NT2/D1 (cell line): ENCODE measurements around the gene EIF3D.

Experiments used
- SUZ12 ChIP-seq: IDR thresholded peaks from 2 replicates; pipeline ENCODE4 v1.6.1; 2011; ENCODE audit not compliant: insufficient read length, insufficient read depth; ENCODE audit errors: extremely low read depth
- YY1 ChIP-seq: IDR thresholded peaks from 2 replicates; pipeline ENCODE4 v1.6.1; 2011; ENCODE audit not compliant: insufficient read length, insufficient read depth

- no peak for TF ChIP-seq SUZ12
- no peak for TF ChIP-seq YY1
These were observed 61.0 kb downstream of the EIF3D start for GRCh38 chr22:36467946-36468345.
